GM12878 (cell line): ENCODE measurements around the gene WDFY4. TPM values are rescaled to one million over a fixed set of nuclear protein-coding genes. Genes with fewer than 3 reads are reported as not detected.

Experiments used
- ATAC-seq: fragments of 200-7000 bp; cut with Tn5 transposase; 3 replicates; pipeline ENCODE4 v1.9.1; 2020; ENCODE audit warnings: mild to moderate bottlenecking, moderate library complexity
- BruUV-seq: library from RNA; stranded (reverse); fragments of 400-500 nt; replicated peaks from 2 replicates; lab custom pipeline; 2021; lab: Mats Ljungman, UMichigan
- CTCF ChIA-PET: fragments of 300-600 bp; sonication (Branson Sonifier 250); formaldehyde crosslinking; extraction: SDS; loops from one replicate; lab custom pipeline; 2021; ENCODE audit warnings: inconsistent platforms; lab: Yijun Ruan, JAX
- POLR2A ChIA-PET: fragments of 350-600 bp; formaldehyde crosslinking; extraction: SDS; loops from one replicate; lab custom pipeline; 2021; ENCODE audit warnings: inconsistent platforms; lab: Charles Lee
- RAD21 ChIA-PET: fragments of 300-600 bp; sonication (Branson Sonifier 250); formaldehyde crosslinking; loops from one replicate; lab custom pipeline; 2023; ENCODE audit warnings: antibody characterized with exemption; ENCODE audit not compliant: unreplicated experiment; lab: Charles Lee
- SMC1A ChIA-PET: fragments of 300-600 bp; sonication (Branson Sonifier 250); formaldehyde crosslinking; loops from one replicate; lab custom pipeline; 2023; ENCODE audit not compliant: unreplicated experiment, uncharacterized antibody; lab: Charles Lee
- DNase-seq: peaks from one replicate; pipeline ENCODE4 v3.0.0-alpha.2; 2011; ENCODE audit warnings: low read depth, low spot score
- FAIRE-seq: peaks from 3 replicates; lab custom pipeline; 2011; peaks lifted over from hg19 to GRCh38; lab: Jason Lieb, UNC
- H2AFZ ChIP-seq: 2 replicates; pipeline ENCODE4 v1.6.0; 2011; ENCODE audit warnings: low read depth, low read length, control low read depth; ENCODE audit not compliant: control insufficient read depth
- H3K27ac ChIP-seq: 2 replicates; pipeline ENCODE4 v1.5.1; 2011; ENCODE audit warnings: control low read depth; ENCODE audit not compliant: control insufficient read depth, insufficient read depth
- H3K27me3 ChIP-seq, 2 experiments: replicated peaks in 1 of 2; 2 replicates each; pipeline versions ENCODE4 v1.6.0 to v1.6.1; 2011; ENCODE audit warnings: low read length in 1 of 2; ENCODE audit not compliant: control insufficient read depth in 2 of 2, insufficient read depth in 2 of 2
- H3K36me3 ChIP-seq, 2 experiments: 2 replicates each; pipeline ENCODE4 v1.5.1; 2011; ENCODE audit warnings: low read length in 1 of 2; ENCODE audit not compliant: control insufficient read depth in 2 of 2, insufficient read depth in 2 of 2
- H3K4me1 ChIP-seq: 2 replicates; pipeline ENCODE4 v1.6.1; 2011; ENCODE audit warnings: mild to moderate bottlenecking, low read length, moderate library complexity, mixed read lengths; ENCODE audit not compliant: control insufficient read depth, insufficient read depth
- H3K4me2 ChIP-seq: 2 replicates; pipeline ENCODE4 v1.6.0; 2011; ENCODE audit warnings: control low read depth; ENCODE audit not compliant: control insufficient read depth, insufficient read depth
- H3K4me3 ChIP-seq: fragments of 200-600 bp; sonication (generic); 2 replicates; pipeline ENCODE4 v1.5.1; 2016
- H3K79me2 ChIP-seq: 2 replicates; pipeline ENCODE4 v1.6.0; 2011; ENCODE audit warnings: low read length; ENCODE audit not compliant: control insufficient read depth, insufficient read depth
- H3K9ac ChIP-seq: 2 replicates; pipeline ENCODE4 v1.8.0; 2011; ENCODE audit warnings: low read length, control low read depth, mixed read lengths; ENCODE audit not compliant: control insufficient read depth, insufficient read depth
- H3K9me3 ChIP-seq: replicated peaks from 3 replicates; pipeline ENCODE4 v1.5.1; 2011; ENCODE audit warnings: mild to moderate bottlenecking, low read length; ENCODE audit not compliant: control insufficient read depth, insufficient read depth
- H4K20me1 ChIP-seq: 2 replicates; pipeline ENCODE4 v1.6.0; 2011; ENCODE audit not compliant: control insufficient read depth, insufficient read depth
- CUX1 ChIP-seq: IDR thresholded peaks from 2 replicates; pipeline ENCODE4 v1.6.1; 2012; ENCODE audit warnings: improper control_type of control experiment, low read depth, low read length; ENCODE audit not compliant: insufficient replicate concordance
- HCFC1 ChIP-seq: fragments of 150-350 bp; IDR thresholded peaks from 2 replicates; pipeline ENCODE4 v1.6.1; 2014; ENCODE audit warnings: low read length
- PAX5 ChIP-seq: IDR thresholded peaks from 2 replicates; pipeline ENCODE4 v1.6.1; 2011; ENCODE audit warnings: low read depth, low read length, borderline replicate concordance
- PBX3 ChIP-seq: IDR thresholded peaks from 2 replicates; pipeline ENCODE4 v1.6.1; 2011; ENCODE audit warnings: mild to moderate bottlenecking, low read depth, low read length, moderate library complexity; ENCODE audit not compliant: insufficient replicate concordance
- REST ChIP-seq: IDR thresholded peaks from 2 replicates; pipeline ENCODE4 v1.6.1; 2012; ENCODE audit warnings: mild to moderate bottlenecking, low read depth, low read length
- WGBS: methylation state at CpG from one replicate; pipeline ENCODE4 v1.1.6; 2016; ENCODE audit warnings: low lambda C conversion rate; ENCODE audit not compliant: insufficient replicate concordance, insufficient coverage; ENCODE audit errors: missing lambda C conversion rate; 5-methylcytosine and 5-hydroxymethylcytosine counted together
- in situ Hi-C: fragments of 300-500 bp; cut with MboI; formaldehyde crosslinking; loops from 9 replicates; pipeline ENCODE4 v1.14.3; 2018; ENCODE audit warnings: mixed read lengths
- intact Hi-C: fragments of 100-400 bp; cut with micrococcal nuclease; formaldehyde crosslinking; loops from one replicate; pipeline ENCODE4 v1.14.2; 2022; ENCODE audit not compliant: unreplicated experiment
- polyA plus RNA-seq, 11 experiments: library from polyadenylated mRNA; depleted of rRNA in 4 of 11; unstranded in 6 of 11; stranded (reverse) in 5 of 11; fragments of >200 nt; fragmentation: Nextera tagmentation in 4 of 11; fragmentation: Illumina TruSeq in 1 of 11; extraction: Ambion mirVana in 4 of 11; extraction: Trizol in 1 of 11; gene quantifications; 1 replicate in 1 of 11; 2 replicates in 10 of 11; pipeline versions ENCODE4 v1.2.1 to v1.2.3, GENCODE V29; 2011 to 2016; ENCODE audit warnings: inconsistent platforms in 2 of 11, missing spikeins in 2 of 11, low read depth in 1 of 11
- total RNA-seq, 4 experiments: library from RNA; depleted of rRNA in 3 of 4; stranded (reverse); fragments of >200 nt in 3 of 4; fragmentation: Illumina TruSeq in 1 of 4; extraction: Trizol in 1 of 4; gene quantifications; 2 replicates each; pipeline versions ENCODE4 v1.2.1 to v1.2.3, GENCODE V29; 2013 to 2021

WDFY4 gene
- total and polyA plus RNA-seq, 10 of the 15 experiments (the other 5 are each of a cell fraction or from before 2014, with no cell fraction given) = 13.5 to 132 (median 47.3) TPM

GRCh38 chr10:48904861-48905260 lies 220.2 kb downstream of the WDFY4 start:
- ATAC-seq (no peak), DNase-seq (no peak), FAIRE-seq (no peak)
- RAD21 ChIA-PET = no interaction called here
- intact Hi-C loops (no loop called here), in situ Hi-C loops (no loop called here)
- H2AFZ ChIP-seq = no peak overlapping the region
- WGBS = 100% methylated on average over 2 of the region's 2 CpGs
- H3K36me3 ChIP-seq = peaks cover 12 to 18% of the 10 kb centered on the region in 2 experiments
- H3K27ac ChIP-seq = no peak overlapping the region
- SMC1A ChIA-PET = interaction anchor here (0.7 to 1.6 kb wide), 2 partner anchors 30 to 247 kb away, joined by 3 to 4 read pairs; no protein-coding TSS in a partner anchor
- no peak for TF ChIP-seq PAX5
- no peak for TF ChIP-seq HCFC1
- TF ChIP-seq CUX1 = no peak
- TF ChIP-seq PBX3 = no peak
- TF ChIP-seq REST = no peak
- no peak overlapping the region for H3K4me2 ChIP-seq
- H3K79me2 ChIP-seq = no peaks in the 10 kb centered on the region
- H3K9me3 ChIP-seq = no peaks in the 10 kb centered on the region
- no TSS peak for BruUV-seq
- H3K4me1 ChIP-seq = no peaks in the 10 kb centered on the region
- no peak overlapping the region for H3K9ac ChIP-seq
- H4K20me1 ChIP-seq = no peaks in the 10 kb centered on the region
- CTCF ChIA-PET = interaction anchor here (1.1 to 2.9 kb wide), 2 partner anchors 23 to 247 kb away, joined by 3 to 8 read pairs; no protein-coding TSS in a partner anchor
- no peaks in the 10 kb centered on the region for H3K27me3 ChIP-seq
- H3K4me3 ChIP-seq = no peak overlapping the region
- POLR2A ChIA-PET = interaction anchor here (0.6 kb wide), 1 partner anchor 217 kb away, joined by 5 read pairs; no protein-coding TSS in a partner anchor
